HepG2 (cell line): ENCODE results near the gene VAMP5. TPM values are rescaled to one million over a fixed set of nuclear protein-coding genes. Genes with fewer than 3 reads are reported as not detected.

ENCODE experiments used
- AHDC1 ChIP-seq: sonication (generic); formaldehyde crosslinking; IDR thresholded peaks from 2 replicates; pipeline ENCODE4 v1.5.1; 2020; ENCODE audit warnings: mild to moderate bottlenecking, missing genetic modification reagents, borderline replicate concordance
- BCL6 ChIP-seq: IDR thresholded peaks from 2 replicates; pipeline ENCODE4 v1.6.1; 2016; ENCODE audit warnings: missing genetic modification reagents, missing compliant biosample characterization
- CCAR2 ChIP-seq: fragments of 200-400 bp; formaldehyde crosslinking; optimal IDR thresholded peaks from 2 replicates; pipeline ENCODE3; 2018; ENCODE audit warnings: low read depth, mild to moderate bottlenecking, low read length, moderate library complexity
- FOXA3 ChIP-seq: IDR thresholded peaks from 2 replicates; pipeline ENCODE4 v1.6.1; 2016; ENCODE audit warnings: missing genetic modification reagents, missing compliant biosample characterization
- PAXIP1 ChIP-seq: sonication (generic); formaldehyde crosslinking; conservative IDR thresholded peaks from 2 replicates; pipeline ENCODE4 v1.4.0; 2020; ENCODE audit warnings: mild to moderate bottlenecking, missing genetic modification reagents, moderate library complexity
- SMARCC2 ChIP-seq: fragments of 450-650 bp; IDR thresholded peaks from 2 replicates; pipeline ENCODE4 v1.6.1; 2017; ENCODE audit warnings: antibody characterized with exemption, mild to moderate bottlenecking
- ZNF556 ChIP-seq: sonication (generic); formaldehyde crosslinking; IDR thresholded peaks from 2 replicates; pipeline ENCODE4 v1.4.0; 2020; ENCODE audit warnings: mild to moderate bottlenecking, missing genetic modification reagents, borderline replicate concordance
- ZNF7 ChIP-seq: IDR thresholded peaks from 2 replicates; pipeline ENCODE4 v1.6.1; 2016; ENCODE audit warnings: missing biosample characterization, missing genetic modification reagents
- polyA plus RNA-seq, 8 experiments: library from polyadenylated mRNA; depleted of rRNA in 3 of 8; stranded (reverse) in 7 of 8; unstranded in 1 of 8; fragments of >200 nt; fragmentation: Illumina TruSeq in 4 of 8; extraction: Trizol in 4 of 8; gene quantifications; 2 replicates each; pipeline versions ENCODE4 v1.2.1 to v1.2.3, GENCODE V29; 2011 to 2016; ENCODE audit warnings: low read depth in 4 of 8, missing spikeins in 1 of 8, mixed read lengths in 1 of 8; ENCODE audit not compliant: insufficient read depth in 1 of 8
- total RNA-seq, 5 experiments: library from RNA; depleted of rRNA; stranded (reverse); fragments of >200 nt; fragmentation: Illumina TruSeq; extraction: Trizol; gene quantifications; 2 replicates each; pipeline ENCODE4 v1.2.3, GENCODE V29; 2016; ENCODE audit warnings: low read depth in 1 of 5

The VAMP5 gene
- total and polyA plus RNA-seq, 2 of the 13 experiments (the other 11 are each of a cell fraction or from before 2014, with no cell fraction given), result 7.2 to 56.7 TPM

- TF ChIP-seq AHDC1 (CRISPR knock-in tag) (peak; percentile 54; the same call in 1 of the 2 replicates), SMARCC2 (no peak), BCL6 (0 out of 2 replicates have a peak, but pooled peaks have one; percentile 17), FOXA3 (peak; percentile 58; the same call in 1 of the 2 replicates), ZNF556 (CRISPR knock-in tag) (0 out of 2 replicates have a peak, but pooled peaks have one; percentile 26), CCAR2 (no peak), PAXIP1 (peak; percentile 80), ZNF7 (CRISPR knock-in tag) (peak; percentile 23; the same call in 1 of the 2 replicates)
Measured at GRCh38 chr2:85621338-85621737, 37.1 kb downstream of the VAMP5 start (continued).
